ENCODE data around the gene GM2A. TPM values are rescaled to one million over a fixed set of nuclear protein-coding genes. Genes with fewer than 3 reads are reported as not detected.

GM2A gene
- 15.4 to 17.9 TPM (median 16.2 TPM) in 5 replicates for total RNA-seq (2022; extraction: Qiagen RNA extraction; ENCODE audit: low read depth)

DNA sequence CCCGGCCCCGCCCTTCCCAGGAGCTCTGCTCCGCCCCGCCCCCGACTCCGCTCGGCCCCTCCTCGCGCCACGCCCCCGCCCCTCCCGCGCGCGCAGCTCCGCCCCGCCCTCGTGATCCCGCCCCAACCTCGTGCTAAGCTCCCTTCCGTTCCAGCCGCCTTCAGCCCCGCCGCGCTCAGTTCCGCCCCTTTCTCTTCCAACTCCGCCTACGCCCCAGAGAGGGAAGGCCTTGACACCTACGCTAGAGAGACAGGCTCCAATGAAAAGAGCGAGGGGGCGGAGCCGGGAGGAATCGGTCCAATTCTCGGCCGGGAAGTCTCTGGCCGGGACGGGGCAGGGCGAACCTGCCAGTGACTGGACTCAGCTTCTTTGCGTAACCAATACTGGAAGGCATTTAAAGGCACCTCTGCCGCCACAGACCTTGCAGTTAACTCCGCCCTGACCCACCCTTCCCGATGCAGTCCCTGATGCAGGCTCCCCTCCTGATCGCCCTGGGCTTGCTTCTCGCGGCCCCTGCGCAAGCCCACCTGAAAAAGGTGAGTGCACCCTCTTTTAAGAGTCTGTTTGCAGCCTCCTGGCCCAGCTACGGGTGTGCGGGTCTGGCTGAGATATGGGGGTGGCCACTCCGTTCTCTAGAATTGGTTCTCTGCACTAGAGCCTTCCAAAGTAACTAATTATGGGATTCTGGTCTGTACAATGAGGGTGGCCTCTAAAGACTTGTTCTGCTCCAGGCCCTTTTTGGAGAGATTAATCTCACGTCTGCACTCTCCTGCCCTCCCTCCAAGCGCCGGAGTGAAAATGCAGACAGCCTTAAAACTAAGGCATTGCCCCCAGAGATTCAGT lies at the start of gene GM2A:
Gene GM2A (plus strand): TSS at position 424 of the 843 bp plus-strand sequence. CDS start 32 bp downstream, at position 456.

DNA sequence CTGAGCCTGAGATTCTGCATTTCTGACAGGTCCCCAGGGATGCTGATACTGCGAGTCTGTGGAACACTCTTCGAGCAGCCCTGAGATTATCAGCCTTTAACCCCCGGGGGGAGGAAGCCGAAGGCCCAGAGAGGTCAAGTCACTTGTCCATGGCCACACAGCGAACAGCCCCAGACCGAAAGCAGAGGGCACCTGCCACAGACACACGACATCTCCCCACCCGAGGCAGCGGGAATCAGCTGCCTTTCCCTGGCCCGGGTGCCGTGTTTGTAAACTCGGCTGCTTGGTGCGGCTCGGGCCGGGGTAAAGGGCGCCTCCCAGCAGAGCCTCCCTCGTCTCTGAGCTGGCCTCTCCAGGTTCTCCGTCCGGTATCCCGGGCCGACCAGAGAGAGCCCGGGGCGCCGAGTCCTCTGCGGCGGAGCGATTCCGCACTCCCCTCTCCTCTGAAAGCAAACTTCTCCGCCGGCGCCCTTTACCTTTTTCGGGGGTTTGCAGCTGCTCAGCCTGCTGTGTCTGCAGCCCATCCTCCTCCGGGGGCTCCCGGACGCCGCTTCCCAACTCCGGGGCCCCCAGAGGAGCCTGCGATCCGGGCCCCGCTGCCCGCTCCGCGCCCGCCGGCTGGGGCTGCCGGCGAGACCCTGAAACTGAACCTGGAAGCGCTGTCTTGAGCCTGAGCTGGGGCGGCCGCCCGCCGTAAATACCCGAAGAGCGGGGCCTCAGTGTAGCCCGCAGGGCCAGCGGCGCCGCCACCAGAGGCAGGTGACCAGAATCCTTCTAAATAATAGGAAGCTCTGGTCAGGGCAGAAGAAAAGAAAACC lies 29.3 kb upstream of the GM2A start, which contains the start of gene CCDC69:
Gene CCDC69 (minus strand): TSS at position 646 of the 818 bp plus-strand sequence. CDS start 122 bp downstream, at position 524.

DNA sequence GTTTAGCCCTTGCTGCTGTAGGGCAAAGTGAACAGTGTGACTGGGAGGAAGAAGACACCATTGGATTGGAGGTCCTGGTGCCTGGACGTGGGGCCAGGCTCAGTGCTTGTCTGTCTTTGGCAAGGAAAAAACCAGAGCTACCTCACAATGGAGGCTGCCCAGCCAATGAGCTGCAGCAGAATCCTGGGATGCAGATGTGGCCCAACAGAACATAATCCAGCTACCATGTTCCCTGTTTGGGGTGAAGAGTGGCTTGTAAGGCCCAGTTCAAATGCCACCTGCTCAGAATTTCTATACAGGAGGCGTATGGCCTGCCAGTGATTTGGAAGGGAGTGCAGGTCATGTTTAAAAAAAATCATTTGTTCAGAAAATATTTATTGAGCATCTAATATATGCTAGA lies 50.7 kb downstream of the GM2A start, which contains the start of gene SLC36A3:
Gene SLC36A3 (minus strand): TSS at position 101 of the 400 bp plus-strand sequence. CDS start 412 bp downstream, outside the sequence.

Other genes starting within 250 kb of the GM2A start
- gene GPX3, start 232.6 kb upstream of the GM2A start, total RNA-seq (2022; extraction: Qiagen RNA extraction; ENCODE audit: low read depth) = 14.0 to 19.3 TPM (median 17.8 TPM) in 5 replicates
- 121 to 143 TPM (median 127 TPM) in 5 replicates for gene TNIP1, start 172.2 kb upstream of the GM2A start, total RNA-seq (2022; extraction: Qiagen RNA extraction; ENCODE audit: low read depth)
- gene ANXA6, start 95.4 kb upstream of the GM2A start, total RNA-seq (2022; extraction: Qiagen RNA extraction; ENCODE audit: low read depth) = 36.9 to 44.2 TPM (median 43.0 TPM) in 5 replicates
- 1.5 to 2.1 TPM (median 1.6 TPM) in 5 replicates for gene CCDC69, start 29.1 kb upstream of the GM2A start, total RNA-seq (2022; extraction: Qiagen RNA extraction; ENCODE audit: low read depth)
- not detected in 5 replicates for gene SLC36A3, start 50.6 kb downstream of the GM2A start, total RNA-seq (2022; extraction: Qiagen RNA extraction; ENCODE audit: low read depth)
- not detected in 5 replicates for gene SLC36A2, start 94.4 kb downstream of the GM2A start, total RNA-seq (2022; extraction: Qiagen RNA extraction; ENCODE audit: low read depth)
- gene SLC36A1, start 194.4 kb downstream of the GM2A start, total RNA-seq (2022; extraction: Qiagen RNA extraction; ENCODE audit: low read depth) = 8.7 to 10.7 TPM (median 9.7 TPM) in 5 replicates

Measured in A549 treated with CpdA at 1 μM for 4 hours (cell line).